Right atrium auricular region (tissue), 2 donors: ENCODE measurements around the gene LIME1. TPM values are rescaled to one million over a fixed set of nuclear protein-coding genes. Genes with fewer than 3 reads are reported as not detected.
A peak's percentile ranks its signal among the peaks of the same experiment; 100 is the strongest.

Experiments
- DNase-seq: peaks from one replicate; pipeline ENCODE4 v3.0.0-alpha.2; 2019; ENCODE audit warnings: low spot score
- H3K27ac ChIP-seq, 2 donors: fragments of 200-600 bp; sonication (generic); 1 replicate in 1 of 2; 2 replicates in 1 of 2; pipeline ENCODE4 v1.5.1; 2016 to 2019
- H3K27me3 ChIP-seq, 2 donors: fragments of 200-600 bp; sonication (generic); one replicate each; pipeline versions ENCODE4 v1.5.1 to v1.6.0; 2017 to 2019
- H3K36me3 ChIP-seq: fragments of 200-600 bp; sonication (generic); one replicate; pipeline ENCODE4 v1.5.1; 2016
- H3K4me1 ChIP-seq, 2 donors: fragments of 200-600 bp; sonication (generic); one replicate each; pipeline versions ENCODE4 v1.5.1 to v1.6.0; 2017 to 2019
- H3K4me3 ChIP-seq, 2 donors: fragments of 200-600 bp; sonication (generic); 1 replicate in 1 of 2; 2 replicates in 1 of 2; pipeline ENCODE4 v1.5.1; 2017 to 2019; ENCODE audit warnings: mild to moderate bottlenecking in 1 of 2, moderate library complexity in 1 of 2
- H3K9me3 ChIP-seq, 2 donors: fragments of 200-600 bp; sonication (generic); one replicate each; pipeline ENCODE4 v1.5.1; 2019
- total RNA-seq, 2 donors: library from RNA; depleted of rRNA; stranded (reverse); fragments of >200 nt; gene quantifications; one replicate each; pipeline ENCODE4 v1.1.0, GENCODE V29; 2016
- TF ChIP-seq, protein P1 (sequence below), 2 donors: fragments of 200-600 bp; sonication (generic); IDR thresholded peaks; one replicate each; pipeline ENCODE4 v1.5.1; 2019; ENCODE audit warnings: antibody characterized with exemption in 2 of 2

The LIME1 gene
- total RNA-seq, 2 donors from 2014 or later, result 2.4 to 2.5 TPM

DNA sequence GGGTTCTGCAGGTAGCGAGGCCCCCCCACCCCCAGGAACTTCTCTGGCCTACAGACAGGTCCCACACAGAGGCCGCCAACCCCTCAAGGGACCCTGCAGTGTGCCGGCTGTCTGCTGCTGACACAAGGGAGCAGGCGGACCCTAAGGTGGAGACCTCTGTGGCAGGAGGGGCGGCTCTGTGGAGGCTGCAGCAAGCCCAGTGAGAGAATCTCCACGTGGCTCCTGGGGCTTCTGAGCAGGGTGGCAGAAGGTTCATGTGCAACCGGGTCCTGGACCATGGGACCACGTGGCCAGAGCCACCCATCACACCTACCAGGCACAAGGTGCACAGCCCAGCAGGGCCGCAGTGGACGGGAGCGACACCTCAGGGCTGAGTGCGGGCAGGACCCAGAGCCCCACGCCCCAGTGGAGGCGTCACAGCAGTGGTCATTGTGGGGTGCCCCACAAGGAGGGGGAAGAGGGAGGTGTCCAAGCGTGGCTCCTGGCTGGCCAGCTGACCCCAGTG lies 32.9 kb upstream of the LIME1 start:
- H3K27me3 ChIP-seq, result no peaks in the 10 kb centered on the region
- no peak overlapping the region for H3K4me3 ChIP-seq
- peaks cover 27% of the 10 kb centered on the region for H3K36me3 ChIP-seq
- H3K27ac ChIP-seq, result no peak overlapping the region
- H3K4me1 ChIP-seq, result peaks cover 0 to 33% of the 10 kb centered on the region in 2 donors
- DNase-seq, result no peak
- TF ChIP-seq, protein P1, sequence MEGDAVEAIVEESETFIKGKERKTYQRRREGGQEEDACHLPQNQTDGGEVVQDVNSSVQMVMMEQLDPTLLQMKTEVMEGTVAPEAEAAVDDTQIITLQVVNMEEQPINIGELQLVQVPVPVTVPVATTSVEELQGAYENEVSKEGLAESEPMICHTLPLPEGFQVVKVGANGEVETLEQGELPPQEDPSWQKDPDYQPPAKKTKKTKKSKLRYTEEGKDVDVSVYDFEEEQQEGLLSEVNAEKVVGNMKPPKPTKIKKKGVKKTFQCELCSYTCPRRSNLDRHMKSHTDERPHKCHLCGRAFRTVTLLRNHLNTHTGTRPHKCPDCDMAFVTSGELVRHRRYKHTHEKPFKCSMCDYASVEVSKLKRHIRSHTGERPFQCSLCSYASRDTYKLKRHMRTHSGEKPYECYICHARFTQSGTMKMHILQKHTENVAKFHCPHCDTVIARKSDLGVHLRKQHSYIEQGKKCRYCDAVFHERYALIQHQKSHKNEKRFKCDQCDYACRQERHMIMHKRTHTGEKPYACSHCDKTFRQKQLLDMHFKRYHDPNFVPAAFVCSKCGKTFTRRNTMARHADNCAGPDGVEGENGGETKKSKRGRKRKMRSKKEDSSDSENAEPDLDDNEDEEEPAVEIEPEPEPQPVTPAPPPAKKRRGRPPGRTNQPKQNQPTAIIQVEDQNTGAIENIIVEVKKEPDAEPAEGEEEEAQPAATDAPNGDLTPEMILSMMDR (IDR thresholded peaks at IDR 0.05), result no peak
- H3K9me3 ChIP-seq, result no peaks in the 10 kb centered on the region

DNA sequence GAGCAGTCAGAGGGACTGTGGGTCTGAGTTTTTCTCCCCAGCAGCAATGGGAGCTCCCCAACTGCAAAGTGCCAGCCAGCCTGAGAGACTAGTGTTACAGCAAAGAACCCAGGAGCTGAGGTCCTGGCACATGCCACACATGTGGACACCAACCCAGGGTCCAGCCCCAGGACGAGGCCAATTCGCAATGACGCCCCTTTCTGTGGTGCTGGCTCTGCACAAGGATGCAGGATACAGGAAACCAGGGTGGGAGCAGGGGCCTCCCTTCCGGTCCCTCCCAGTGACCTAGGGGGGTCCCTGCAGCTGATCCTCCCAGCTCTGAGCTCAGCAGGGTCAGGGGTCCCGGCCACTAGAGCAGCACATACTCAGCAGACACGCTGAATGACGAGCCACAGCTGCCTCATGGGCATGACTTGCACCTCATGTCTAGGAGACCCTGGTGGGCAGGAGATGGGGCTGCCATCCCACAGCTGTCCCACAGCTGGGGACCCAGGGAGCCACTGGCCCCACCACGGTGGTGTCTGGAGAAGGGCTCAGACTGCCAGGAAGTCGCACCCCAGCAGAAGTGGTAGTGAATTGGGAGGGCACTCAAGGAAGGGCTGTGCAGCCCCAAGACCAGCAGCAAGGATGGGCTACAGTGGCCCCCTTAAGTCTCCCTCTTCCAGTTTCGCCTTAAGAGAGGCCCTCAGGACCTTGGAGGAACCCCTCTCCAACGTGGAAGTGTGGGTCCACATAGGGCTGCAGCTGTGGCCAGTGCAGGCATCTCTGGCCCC lies 32.3 kb upstream of the LIME1 start:
- Histone ChIP-seq H3K27me3 (no peaks in the 10 kb centered on the region), H3K27ac (no peak overlapping the region), H3K4me3 (no peak overlapping the region), H3K36me3 (peaks cover 27% of the 10 kb centered on the region), H3K9me3 (no peaks in the 10 kb centered on the region), H3K4me1 (peaks cover 0 to 33% of the 10 kb centered on the region in 2 donors)
- DNase-seq, result no peak
- TF ChIP-seq, protein P1 (IDR thresholded peaks at IDR 0.05), result no peak

DNA sequence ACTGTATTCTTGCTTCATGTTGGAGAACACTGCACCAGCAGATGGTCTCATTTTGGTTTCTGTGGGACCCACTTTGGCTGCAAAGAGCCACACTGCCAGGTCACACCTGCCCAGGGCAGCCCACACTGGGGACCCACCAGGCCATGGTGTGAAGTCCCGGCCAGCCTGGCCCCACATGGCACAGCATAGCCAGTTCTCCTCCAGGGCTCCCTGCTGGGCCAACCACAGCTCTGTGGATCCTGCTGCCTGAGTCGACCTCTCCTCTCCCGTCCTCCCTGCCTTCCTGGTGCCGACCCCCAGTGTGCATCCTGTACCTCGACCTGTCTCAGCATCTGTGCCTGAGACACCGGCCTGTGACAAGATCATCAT lies 31.7 kb upstream of the LIME1 start:
- no peak for DNase-seq
- Histone ChIP-seq H3K4me3 (no peak overlapping the region), H3K36me3 (peaks cover 27% of the 10 kb centered on the region), H3K9me3 (no peaks in the 10 kb centered on the region), H3K27me3 (no peaks in the 10 kb centered on the region), H3K27ac (no peak overlapping the region), H3K4me1 (peaks cover 0 to 32% of the 10 kb centered on the region in 2 donors)
- TF ChIP-seq, protein P1 (IDR thresholded peaks at IDR 0.05), result no peak

DNA sequence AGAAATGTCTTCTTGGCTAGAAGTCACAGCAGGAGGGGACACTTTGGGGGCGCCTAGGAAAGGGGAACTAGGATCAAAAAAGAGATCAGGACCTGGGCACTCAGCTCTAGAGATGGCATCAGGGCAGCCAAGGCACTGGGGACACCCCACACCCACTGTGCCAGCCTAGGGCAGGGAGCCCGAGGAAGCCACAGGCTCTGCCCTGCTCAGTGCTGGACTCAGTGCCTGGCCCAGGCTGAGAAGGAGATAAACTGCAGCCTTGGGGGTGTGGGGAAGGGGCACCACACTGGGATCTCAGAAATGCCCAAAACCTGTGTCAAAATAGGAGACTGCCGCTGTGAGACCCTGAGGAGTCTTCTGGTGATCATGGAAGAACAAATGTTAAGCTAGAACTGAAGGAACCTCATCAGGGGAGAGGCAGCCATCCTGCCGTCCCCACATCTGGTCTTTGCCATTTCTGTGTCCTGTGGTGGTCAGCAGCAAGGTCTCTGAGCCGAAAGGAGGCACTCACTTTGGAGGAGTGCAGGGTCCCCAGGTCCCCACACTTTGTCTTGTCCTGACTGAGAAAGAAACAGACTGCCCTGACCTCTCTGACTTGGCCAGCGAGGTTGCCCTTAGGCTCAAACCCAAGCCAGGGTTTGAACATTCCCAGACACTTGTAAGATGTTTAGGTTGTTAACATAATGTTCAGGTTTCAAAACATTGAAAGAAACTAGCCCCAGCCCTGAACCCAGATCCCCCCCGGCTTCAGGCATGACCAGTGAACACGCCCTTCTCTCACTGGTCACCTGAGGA lies 31.0 kb upstream of the LIME1 start:
- TF ChIP-seq, protein P1 (IDR thresholded peaks at IDR 0.05), result no peak
- DNase-seq, result no peak
- Histone ChIP-seq H3K9me3 (no peaks in the 10 kb centered on the region), H3K4me3 (no peak overlapping the region), H3K27me3 (no peaks in the 10 kb centered on the region), H3K27ac (no peak overlapping the region), H3K4me1 (peaks cover 0 to 29% of the 10 kb centered on the region in 2 donors), H3K36me3 (peaks cover 27% of the 10 kb centered on the region)

DNA sequence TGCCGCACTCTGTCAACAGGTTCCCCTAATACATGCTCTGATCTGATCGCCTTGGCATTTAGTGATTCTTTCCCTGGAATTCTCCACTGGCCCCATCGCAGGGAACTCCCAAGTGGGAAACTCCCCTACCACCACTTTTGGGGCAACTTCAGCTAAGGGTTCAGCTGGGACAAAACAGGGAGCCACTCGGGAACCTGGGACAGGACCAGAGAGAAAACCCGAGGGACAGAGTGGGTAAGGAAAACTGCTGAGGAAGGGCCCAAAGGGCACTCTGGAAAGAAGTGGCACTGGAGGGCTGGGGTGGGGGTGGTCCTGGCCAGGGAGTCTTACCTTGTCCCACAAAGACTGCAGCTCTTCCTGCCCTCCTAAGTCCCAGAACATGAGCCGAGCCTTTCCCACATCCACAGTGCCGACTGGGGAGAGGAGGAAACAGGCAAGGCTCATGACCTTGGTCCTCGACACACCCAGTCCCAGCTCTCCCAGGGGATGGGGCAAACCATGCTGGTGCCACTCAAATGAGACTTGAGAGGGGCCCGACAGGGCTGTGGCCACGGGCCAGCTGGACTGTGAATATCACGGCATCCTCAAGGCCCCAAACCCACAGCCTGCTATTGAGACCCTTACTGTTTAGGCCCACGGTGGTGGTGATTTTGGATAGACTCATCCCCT lies 30.3 kb upstream of the LIME1 start:
- no peak for DNase-seq

More for the DNA sequence above, 30.3 kb upstream of the LIME1 start:
- H3K36me3 ChIP-seq, result peaks cover 28% of the 10 kb centered on the region
- H3K27ac ChIP-seq, result peak overlapping the region in 1 of 2 donors; percentile 88
- no peaks in the 10 kb centered on the region for H3K27me3 ChIP-seq
- TF ChIP-seq, protein P1 (IDR thresholded peaks at IDR 0.05), result no peak
- peak overlapping the region in 1 of 2 donors; percentile 96 for H3K4me3 ChIP-seq
- peaks cover 0 to 29% of the 10 kb centered on the region in 2 donors for H3K4me1 ChIP-seq
- H3K9me3 ChIP-seq, result no peaks in the 10 kb centered on the region
